Fibroblast of the aortic adventitia (primary cell): ENCODE measurements around the gene SCO2. TPM values are rescaled to one million over a fixed set of nuclear protein-coding genes. Genes with fewer than 3 reads are reported as not detected.

Experiments
- DNase-seq: peaks from one replicate; pipeline ENCODE4 v3.0.0-alpha.2; 2010; ENCODE audit warnings: low read depth
- H3K4me3 ChIP-seq: 2 replicates; pipeline ENCODE4 v1.5.1; 2011; ENCODE audit warnings: low read depth, mild to moderate bottlenecking, control low read depth, low read length, moderate library complexity
- total RNA-seq: library from RNA; depleted of rRNA; stranded (reverse); fragments of >200 nt; gene quantifications from 2 replicates; pipeline ENCODE4 v1.2.3, GENCODE V29; 2012; ENCODE audit warnings: low replicate concordance
- TF ChIP-seq, protein P1 (sequence below): IDR thresholded peaks from 2 replicates; pipeline ENCODE4 v1.5.1; 2011; ENCODE audit warnings: mild to moderate bottlenecking, low read length, control low read depth, inconsistent platforms; ENCODE audit not compliant: insufficient read depth

Gene SCO2
- total RNA-seq, 1 donor, result 3.4 TPM

GRCh38 chr22:50507421-50507990 lies 17.9 kb downstream of the SCO2 start, which contains the start of gene LMF2:
Gene LMF2 (minus strand): TSS chr22:50507702. CDS start chr22:50507675, 27 bp downstream.
- TF ChIP-seq, protein P1, sequence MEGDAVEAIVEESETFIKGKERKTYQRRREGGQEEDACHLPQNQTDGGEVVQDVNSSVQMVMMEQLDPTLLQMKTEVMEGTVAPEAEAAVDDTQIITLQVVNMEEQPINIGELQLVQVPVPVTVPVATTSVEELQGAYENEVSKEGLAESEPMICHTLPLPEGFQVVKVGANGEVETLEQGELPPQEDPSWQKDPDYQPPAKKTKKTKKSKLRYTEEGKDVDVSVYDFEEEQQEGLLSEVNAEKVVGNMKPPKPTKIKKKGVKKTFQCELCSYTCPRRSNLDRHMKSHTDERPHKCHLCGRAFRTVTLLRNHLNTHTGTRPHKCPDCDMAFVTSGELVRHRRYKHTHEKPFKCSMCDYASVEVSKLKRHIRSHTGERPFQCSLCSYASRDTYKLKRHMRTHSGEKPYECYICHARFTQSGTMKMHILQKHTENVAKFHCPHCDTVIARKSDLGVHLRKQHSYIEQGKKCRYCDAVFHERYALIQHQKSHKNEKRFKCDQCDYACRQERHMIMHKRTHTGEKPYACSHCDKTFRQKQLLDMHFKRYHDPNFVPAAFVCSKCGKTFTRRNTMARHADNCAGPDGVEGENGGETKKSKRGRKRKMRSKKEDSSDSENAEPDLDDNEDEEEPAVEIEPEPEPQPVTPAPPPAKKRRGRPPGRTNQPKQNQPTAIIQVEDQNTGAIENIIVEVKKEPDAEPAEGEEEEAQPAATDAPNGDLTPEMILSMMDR, result no peak
- peak within 1 kb of the TSS; percentile 99 for H3K4me3 ChIP-seq
- no peak for DNase-seq

DNA sequence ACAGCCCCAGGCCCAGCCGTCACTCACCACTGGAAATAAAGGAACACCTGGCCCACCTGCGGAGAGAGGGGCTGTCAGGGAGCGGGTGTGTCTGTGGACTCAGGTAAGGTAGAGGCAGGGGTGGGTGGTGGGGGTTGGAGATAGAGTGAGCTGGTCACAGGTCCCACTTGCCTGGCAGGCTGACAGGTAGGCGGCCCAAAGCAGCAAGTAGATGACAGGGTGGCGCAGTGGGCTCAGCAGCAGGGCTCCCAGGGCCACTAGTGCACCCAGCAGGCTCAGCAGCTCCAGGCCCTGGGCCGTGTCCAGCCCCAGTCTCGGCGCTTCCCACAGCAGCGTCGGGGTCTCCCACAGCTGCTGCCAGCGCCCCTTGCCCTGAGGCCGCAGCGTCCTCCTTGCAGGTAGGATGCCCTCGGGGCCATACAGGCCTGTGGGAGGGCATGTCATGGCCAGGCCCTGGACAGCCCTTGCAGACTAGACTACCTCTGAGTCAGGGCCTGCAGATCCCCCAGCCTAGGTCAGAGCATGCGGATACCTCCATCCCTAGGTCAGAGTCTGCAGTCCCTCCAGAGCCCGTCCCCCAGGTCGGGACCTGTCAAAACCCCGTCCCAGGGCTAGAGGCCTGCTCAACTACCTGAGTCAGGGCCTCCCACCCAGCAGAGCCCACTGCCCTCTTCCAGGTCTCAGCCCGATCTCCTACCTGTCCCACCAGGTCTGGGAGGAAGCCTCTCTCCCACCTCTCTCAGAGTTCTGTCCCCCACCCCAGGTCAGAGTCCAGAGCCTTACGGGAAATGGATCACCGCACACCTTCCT lies 18.6 kb downstream of the SCO2 start:
- H3K4me3 ChIP-seq, result peak overlapping the region; percentile 99
- TF ChIP-seq, protein P1, result no peak
- no peak for DNase-seq

DNA sequence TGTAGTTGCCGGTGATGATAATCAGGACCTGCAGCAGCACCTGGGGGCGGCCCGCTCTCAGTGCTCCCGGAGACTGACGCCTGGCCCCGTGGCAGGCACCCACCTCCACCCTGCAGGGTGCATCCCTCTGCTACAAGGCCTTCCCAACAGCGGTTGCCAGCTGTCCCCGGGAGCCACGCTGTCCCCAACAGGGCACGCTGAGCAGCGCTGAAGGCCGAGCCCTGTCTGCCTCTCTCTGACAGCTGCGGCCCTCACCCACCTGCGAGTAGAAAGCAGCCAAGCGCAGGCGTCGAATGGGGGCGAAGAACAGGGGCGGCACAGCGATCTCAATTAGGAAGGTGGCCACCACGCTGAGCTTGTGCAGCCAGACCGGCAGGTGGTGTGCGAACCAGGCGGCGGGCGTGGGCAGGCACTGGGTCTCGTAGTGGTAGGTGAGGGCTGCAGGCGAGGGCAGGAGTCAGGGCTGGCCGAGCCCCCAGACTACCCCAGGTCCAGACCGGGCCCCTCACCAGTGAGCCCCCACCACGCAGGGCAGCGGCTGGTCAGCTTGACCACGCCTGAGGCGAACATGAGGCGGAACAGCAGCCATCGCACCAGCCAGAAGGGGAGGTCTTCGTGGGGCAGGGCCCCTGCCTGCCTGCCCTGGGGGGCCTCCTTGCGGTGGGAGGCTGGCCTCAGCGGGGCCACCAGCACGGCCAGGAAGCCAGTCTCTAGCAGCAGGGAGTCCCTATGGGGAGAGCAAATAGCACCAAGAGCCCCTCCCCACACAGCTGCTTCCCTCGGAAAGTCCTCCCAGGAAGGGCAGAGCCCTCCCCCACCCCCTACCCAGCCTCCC lies 19.4 kb downstream of the SCO2 start:
- TF ChIP-seq, protein P1, result no peak
- H3K4me3 ChIP-seq, result peak overlapping the region; percentile 99
- DNase-seq, result no peak

GRCh38 chr22:50505276-50505775 lies 20.1 kb downstream of the SCO2 start:
- H3K4me3 ChIP-seq, result no peak overlapping the region
- no peak for DNase-seq
- TF ChIP-seq, protein P1, result no peak

GRCh38 chr22:50504369-50505211 lies 20.8 kb downstream of the SCO2 start:
- TF ChIP-seq, protein P1, result no peak
- DNase-seq, result no peak
- no peak overlapping the region for H3K4me3 ChIP-seq
